ENCODE measurements around the gene KLHDC9. TPM values are rescaled to one million over a fixed set of nuclear protein-coding genes. Genes with fewer than 3 reads are reported as not detected.

The KLHDC9 gene
- total RNA-seq, 4 donors from 2014 or later = 0.51 to 12.1 (median 3.4) TPM

GRCh38 chr1:161117759-161118581 lies 19.8 kb downstream of the KLHDC9 start, which contains the start of the genes NIT1 and PFDN2:
TSS of gene NIT1 (plus strand) at chr1:161118105. CDS start at chr1:161118177, 72 bp downstream.
TSS of gene PFDN2 (minus strand) at chr1:161118037. CDS start at chr1:161118026, 11 bp downstream.
- Histone ChIP-seq H3K27ac (peak within 1 kb of the TSS; percentile 90 to 91), H3K4me3 (peak within 1 kb of the TSS; percentile 95 to 96), H3K27me3 (no peaks in the 10 kb centered on the region), H3K9me3 (no peaks in the 10 kb centered on the region), H3K4me1 (peaks cover 7 to 16% of the 10 kb centered on the region in 2 donors), H3K36me3 (no peaks in the 10 kb centered on the region)
- TF ChIP-seq POLR2A (IDR thresholded peaks at IDR 0.05) (peak; percentile 66 to 85), CTCF (IDR thresholded peaks at IDR 0.05) (peak in 2 of 4 experiments; percentile 9)
- DNase-seq = peak; percentile 83 to 86
- intact Hi-C loops (cut with DNase I; ENCODE audit: low total_unique reads) = no loop called here

- H3K4me1 ChIP-seq = peaks cover 7 to 16% of the 10 kb centered on the region in 2 donors
These were observed 21.1 kb downstream of the KLHDC9 start for GRCh38 chr1:161119092-161119903.

GRCh38 chr1:161121042-161121650 lies 23.0 kb downstream of the KLHDC9 start:
- Histone ChIP-seq H3K4me3 (no peak overlapping the region), H3K9me3 (no peaks in the 10 kb centered on the region), H3K27me3 (no peaks in the 10 kb centered on the region), H3K27ac (no peak overlapping the region), H3K4me1 (peaks cover 7 to 16% of the 10 kb centered on the region in 2 donors), H3K36me3 (no peaks in the 10 kb centered on the region)
- DNase-seq = no peak
- intact Hi-C loops (cut with DNase I; ENCODE audit: low total_unique reads) = no loop called here
- TF ChIP-seq POLR2A (IDR thresholded peaks at IDR 0.05) (no peak), CTCF (IDR thresholded peaks at IDR 0.05) (no peak)

More at GRCh38 chr1:161119092-161119903, 21.1 kb downstream of the KLHDC9 start:
- peak overlapping the region; percentile 46 to 91 for H3K27ac ChIP-seq
- DNase-seq = no peak
- intact Hi-C loops (cut with DNase I; ENCODE audit: low total_unique reads) = no loop called here
- no peaks in the 10 kb centered on the region for H3K9me3 ChIP-seq
- no peak overlapping the region for H3K4me3 ChIP-seq
- peak in 2 of 4 experiments; percentile 13 to 14 for TF ChIP-seq CTCF (IDR thresholded peaks at IDR 0.05)
- no peak for TF ChIP-seq POLR2A (IDR thresholded peaks at IDR 0.05)
- no peaks in the 10 kb centered on the region for H3K27me3 ChIP-seq
- no peaks in the 10 kb centered on the region for H3K36me3 ChIP-seq

- H3K27me3 ChIP-seq = no peaks in the 10 kb centered on the region
- H3K4me3 ChIP-seq = no peak overlapping the region
- peaks cover 7 to 11% of the 10 kb centered on the region in 2 donors for H3K4me1 ChIP-seq
- no peak for DNase-seq
- H3K36me3 ChIP-seq = no peaks in the 10 kb centered on the region
- H3K9me3 ChIP-seq = no peaks in the 10 kb centered on the region
- H3K27ac ChIP-seq = no peak overlapping the region
- TF ChIP-seq CTCF (IDR thresholded peaks at IDR 0.05) = no peak
- intact Hi-C loops (cut with DNase I; ENCODE audit: low total_unique reads) = no loop called here
These were observed 23.7 kb downstream of the KLHDC9 start for GRCh38 chr1:161121834-161122233.
